H1 (cell line): ENCODE data around the gene PTPRD. TPM values are rescaled to one million over a fixed set of nuclear protein-coding genes. Genes with fewer than 3 reads are reported as not detected.

Source experiments
- CTCF ChIA-PET: fragments of 300-600 bp; sonication (Branson Sonifier 250); formaldehyde crosslinking; loops from one replicate; lab custom pipeline; 2021; ENCODE audit not compliant: partially characterized antibody; lab: Charles Lee
- POLR2A ChIA-PET: fragments of 300-600 bp; sonication (Branson Sonifier 250); formaldehyde crosslinking; loops from one replicate; lab custom pipeline; 2021; ENCODE audit warnings: inconsistent platforms; ENCODE audit not compliant: partially characterized antibody; lab: Charles Lee
- DNase-seq, 2 experiments: peaks; one replicate each; pipeline versions ENCODE4 v3.0.0 to v3.0.0-alpha.2; 2010 to 2022; ENCODE audit warnings: low spot score in 2 of 2, low read depth in 1 of 2, mixed read lengths in 1 of 2
- FAIRE-seq: peaks from 2 replicates; lab custom pipeline; 2011; peaks lifted over from hg19 to GRCh38; lab: Jason Lieb, UNC
- H2AFZ ChIP-seq: 2 replicates; pipeline ENCODE4 v1.8.1; 2012; ENCODE audit warnings: low read length, inconsistent platforms
- H2AK5ac ChIP-seq: 2 replicates; pipeline ENCODE4 v1.6.1; 2013; ENCODE audit warnings: low read depth, low read length
- H2BK120ac ChIP-seq: replicated peaks from 2 replicates; pipeline ENCODE3; 2013; ENCODE audit warnings: low read depth, low read length, inconsistent platforms
- H2BK12ac ChIP-seq: 2 replicates; pipeline ENCODE4 v1.6.1; 2013; ENCODE audit warnings: low read depth, low read length
- H2BK15ac ChIP-seq: 2 replicates; pipeline ENCODE4 v1.6.1; 2013; ENCODE audit warnings: low read length
- H2BK20ac ChIP-seq: 2 replicates; pipeline ENCODE4 v1.6.1; 2013; ENCODE audit warnings: low read length
- H2BK5ac ChIP-seq: 2 replicates; pipeline ENCODE4 v1.6.1; 2013; ENCODE audit warnings: low read depth, low read length
- H3K14ac ChIP-seq: 2 replicates; pipeline ENCODE4 v1.6.1; 2013; ENCODE audit warnings: inconsistent platforms; ENCODE audit not compliant: insufficient read length
- H3K18ac ChIP-seq: 2 replicates; pipeline ENCODE4 v1.6.1; 2013; ENCODE audit warnings: low read length; ENCODE audit errors: extremely low read depth
- H3K23ac ChIP-seq: 2 replicates; pipeline ENCODE4 v1.6.1; 2013; ENCODE audit warnings: inconsistent platforms; ENCODE audit not compliant: insufficient read length
- H3K23me2 ChIP-seq: 2 replicates; pipeline ENCODE4 v1.6.1; 2013; ENCODE audit warnings: low read depth, low read length
- H3K27ac ChIP-seq: 2 replicates; pipeline ENCODE4 v1.6.1; 2011; ENCODE audit warnings: low read depth, low read length, inconsistent platforms
- H3K27me3 ChIP-seq, 4 experiments: replicated peaks in 1 of 4; 1 replicate in 1 of 4; 2 replicates in 3 of 4; pipeline versions ENCODE4 v1.6.1 to v1.8.1; 2011 to 2013; ENCODE audit warnings: low read length in 3 of 4, mild to moderate bottlenecking in 3 of 4, inconsistent platforms in 2 of 4, mixed read lengths in 2 of 4, moderate library complexity in 1 of 4; ENCODE audit not compliant: control insufficient read depth in 3 of 4, insufficient read depth in 3 of 4; ENCODE audit errors: extremely low read depth in 1 of 4
- H3K36me3 ChIP-seq, 4 experiments: 2 replicates each; pipeline versions ENCODE4 v1.6.1 to v1.8.1; 2011 to 2013; ENCODE audit warnings: mild to moderate bottlenecking in 4 of 4, low read length in 3 of 4, moderate library complexity in 2 of 4, control low read depth in 1 of 4, inconsistent platforms in 1 of 4; ENCODE audit not compliant: insufficient read depth in 4 of 4, control insufficient read depth in 2 of 4
- H3K4ac ChIP-seq: replicated peaks from 2 replicates; pipeline ENCODE3; 2013; ENCODE audit warnings: low read length, low read depth, mixed read lengths, inconsistent platforms; ENCODE audit not compliant: insufficient read length
- H3K4me1 ChIP-seq, 4 experiments: replicated peaks in 1 of 4; 1 replicate in 1 of 4; 2 replicates in 3 of 4; pipeline versions ENCODE4 v1.6.1 to v1.8.1; 2011 to 2013; ENCODE audit warnings: low read length in 3 of 4, inconsistent platforms in 2 of 4, mixed read lengths in 1 of 4; ENCODE audit not compliant: insufficient read depth in 4 of 4, control insufficient read depth in 3 of 4
- H3K4me2 ChIP-seq, 2 experiments: 2 replicates each; pipeline versions ENCODE4 v1.6.1 to v1.8.1; 2011 to 2013; ENCODE audit warnings: low read depth in 2 of 2, low read length in 2 of 2, control low read depth in 1 of 2, inconsistent platforms in 1 of 2, mild to moderate bottlenecking in 1 of 2; ENCODE audit not compliant: insufficient read depth in 1 of 2
- H3K4me3 ChIP-seq, 4 experiments: fragments of 200-600, 300-600 bp in 1 of 4; sonication (generic), shearing (Covaris generic), sonication (Bioruptor Twin) in 1 of 4; 2 replicates each; pipeline versions ENCODE4 v1.5.1 to v1.8.1; 2011 to 2016; ENCODE audit warnings: low read length in 4 of 4, low read depth in 3 of 4, control low read depth in 2 of 4, inconsistent platforms in 2 of 4, mild to moderate bottlenecking in 2 of 4, mixed read lengths in 1 of 4, moderate library complexity in 1 of 4; ENCODE audit not compliant: insufficient read depth in 2 of 4; ENCODE audit errors: extremely low read depth in 1 of 4
- H3K56ac ChIP-seq: replicated peaks from 2 replicates; pipeline ENCODE3; 2013; ENCODE audit warnings: low read depth, mild to moderate bottlenecking, mixed read lengths, low read length, inconsistent platforms; ENCODE audit not compliant: insufficient read length
- H3K79me1 ChIP-seq: 2 replicates; pipeline ENCODE4 v1.6.1; 2013; ENCODE audit warnings: low read depth, low read length, control low read depth
- H3K79me2 ChIP-seq, 2 experiments: 2 replicates each; pipeline versions ENCODE4 v1.6.1 to v1.8.1; 2012 to 2013; ENCODE audit warnings: low read length in 2 of 2, mild to moderate bottlenecking in 2 of 2, inconsistent platforms in 1 of 2; ENCODE audit not compliant: insufficient read depth in 2 of 2, control insufficient read depth in 1 of 2
- H3K9ac ChIP-seq, 4 experiments: replicated peaks in 1 of 4; 1 replicate in 1 of 4; 2 replicates in 3 of 4; pipeline versions ENCODE4 v1.6.1 to v1.8.1; 2011 to 2013; ENCODE audit warnings: low read depth in 3 of 4, low read length in 3 of 4, control low read depth in 2 of 4, mild to moderate bottlenecking in 2 of 4, moderate library complexity in 2 of 4, inconsistent platforms in 1 of 4; ENCODE audit errors: extremely low read depth in 1 of 4
- H3K9me3 ChIP-seq, 2 experiments: 2 replicates each; pipeline versions ENCODE4 v1.6.1 to v1.8.1; 2012 to 2013; ENCODE audit warnings: mild to moderate bottlenecking in 2 of 2, moderate library complexity in 2 of 2, control low read depth in 1 of 2, inconsistent platforms in 1 of 2, low read depth in 1 of 2, low read length in 1 of 2, mixed read lengths in 1 of 2; ENCODE audit not compliant: insufficient read depth in 2 of 2
- H4K20me1 ChIP-seq, 2 experiments: replicated peaks in 1 of 2; 2 replicates each; pipeline versions ENCODE3 to v1.8.1; 2011 to 2013; ENCODE audit warnings: inconsistent platforms in 2 of 2, low read length in 2 of 2, mild to moderate bottlenecking in 1 of 2; ENCODE audit not compliant: insufficient read depth in 2 of 2, control insufficient read depth in 1 of 2
- H4K5ac ChIP-seq: 2 replicates; pipeline ENCODE4 v1.6.1; 2013; ENCODE audit warnings: low read length, low read depth, mixed read lengths, inconsistent platforms; ENCODE audit not compliant: insufficient read length
- H4K8ac ChIP-seq: 2 replicates; pipeline ENCODE4 v1.8.0; 2013; ENCODE audit warnings: mild to moderate bottlenecking, moderate library complexity, low read length, inconsistent platforms; ENCODE audit not compliant: insufficient read depth; ENCODE audit errors: extremely low read depth
- H4K91ac ChIP-seq: replicated peaks from 2 replicates; pipeline ENCODE3; 2013; ENCODE audit warnings: low read length, mixed read lengths, inconsistent platforms; ENCODE audit not compliant: insufficient read length
- BCL11A ChIP-seq, 2 experiments: IDR thresholded peaks; one replicate each; pipeline ENCODE4 v1.6.1; 2011; ENCODE audit warnings: low read depth in 2 of 2, low read length in 2 of 2, mild to moderate bottlenecking in 2 of 2
- CBX5 ChIP-seq: fragments of 300-800, 300-1000 bp; sonication (generic); IDR thresholded peaks from 2 replicates; pipeline ENCODE4 v1.7.1; 2016; ENCODE audit warnings: antibody characterized with exemption, low read length, low read depth
- CEBPB ChIP-seq: IDR thresholded peaks from 2 replicates; pipeline ENCODE4 v1.6.1; 2012; ENCODE audit warnings: low read depth, low read length
- JUN ChIP-seq: IDR thresholded peaks from 2 replicates; pipeline ENCODE4 v1.6.1; 2011; ENCODE audit warnings: low read depth, mild to moderate bottlenecking, improper control_type of control experiment, low read length
- PHF8 ChIP-seq: fragments of 200-600 bp; sonication (generic); conservative IDR thresholded peaks from 2 replicates; pipeline ENCODE4 v1.7.1; 2012; ENCODE audit warnings: low read depth, mild to moderate bottlenecking, inconsistent platforms, low read length, moderate library complexity
- POU5F1 ChIP-seq: IDR thresholded peaks from 2 replicates; pipeline ENCODE4 v1.6.1; 2011; ENCODE audit warnings: low read depth, mild to moderate bottlenecking, low read length, moderate library complexity
- SP1 ChIP-seq: IDR thresholded peaks from 2 replicates; pipeline ENCODE4 v1.6.1; 2011; ENCODE audit warnings: low read depth, low read length
- SUZ12 ChIP-seq: fragments of 200-600 bp; sonication (generic); IDR thresholded peaks from 2 replicates; pipeline ENCODE4 v1.6.1; 2012; ENCODE audit warnings: mild to moderate bottlenecking, inconsistent platforms, low read length, moderate library complexity, mixed read lengths
- ZNF274 ChIP-seq: IDR thresholded peaks from 2 replicates; pipeline ENCODE4 v1.7.0; 2012; ENCODE audit warnings: low read length, borderline replicate concordance; ENCODE audit errors: extremely low read depth
- WGBS, 2 experiments: shearing (Covaris generic) in 1 of 2; methylation state at CpG; one replicate each; pipeline versions ENCODE4 v1.1.6 to v1.1.7; 2013 to 2015; ENCODE audit warnings: low lambda C conversion rate in 2 of 2, mixed read lengths in 2 of 2, inconsistent platforms in 1 of 2, low coverage in 1 of 2, missing lambda C conversion rate in 1 of 2; ENCODE audit not compliant: insufficient replicate concordance in 2 of 2, insufficient coverage in 1 of 2, insufficient read length in 1 of 2; ENCODE audit errors: extremely low coverage in 1 of 2, missing lambda C conversion rate in 1 of 2; 5-methylcytosine and 5-hydroxymethylcytosine counted together
- polyA plus RNA-seq, 7 experiments: library from polyadenylated mRNA; depleted of rRNA in 3 of 7; stranded (reverse) in 5 of 7; unstranded in 2 of 7; fragments of >200 nt in 5 of 7; fragments of 200-250 nt in 2 of 7; gene quantifications; 1 replicate in 5 of 7; 2 replicates in 1 of 7; 4 replicates in 1 of 7; pipeline versions ENCODE4 v1.2.1 to v1.2.3, GENCODE V29; 2011 to 2013; ENCODE audit warnings: missing spikeins in 2 of 7, mixed read lengths in 2 of 7
- total RNA-seq: library from RNA; stranded (reverse); fragmentation: NEBNext Ultra II Directional; extraction: Animal tissue kit (Norgen Biotek cat#: 25700); gene quantifications from 2 replicates; pipeline ENCODE4 v1.2.1, GENCODE V29; 2021
- TF ChIP-seq, protein P1 (sequence below), 3 experiments: IDR thresholded peaks; 1 replicate in 2 of 3; 2 replicates in 1 of 3; pipeline versions ENCODE4 v1.5.1 to v1.6.1; 2011; ENCODE audit warnings: low read length in 3 of 3, mild to moderate bottlenecking in 3 of 3, inconsistent platforms in 2 of 3, low read depth in 1 of 3, moderate library complexity in 1 of 3; ENCODE audit not compliant: insufficient read depth in 1 of 3; ENCODE audit errors: control extremely low read depth in 1 of 3
- TF ChIP-seq, protein P2 (sequence below): IDR thresholded peaks from 2 replicates; pipeline ENCODE4 v1.6.1; 2012; ENCODE audit warnings: inconsistent platforms

The PTPRD gene
- total and polyA plus RNA-seq, 2 of the 8 experiments (the other 6 are each of a cell fraction or from before 2014, with no cell fraction given), result 17.2 to 77.0 TPM

DNA sequence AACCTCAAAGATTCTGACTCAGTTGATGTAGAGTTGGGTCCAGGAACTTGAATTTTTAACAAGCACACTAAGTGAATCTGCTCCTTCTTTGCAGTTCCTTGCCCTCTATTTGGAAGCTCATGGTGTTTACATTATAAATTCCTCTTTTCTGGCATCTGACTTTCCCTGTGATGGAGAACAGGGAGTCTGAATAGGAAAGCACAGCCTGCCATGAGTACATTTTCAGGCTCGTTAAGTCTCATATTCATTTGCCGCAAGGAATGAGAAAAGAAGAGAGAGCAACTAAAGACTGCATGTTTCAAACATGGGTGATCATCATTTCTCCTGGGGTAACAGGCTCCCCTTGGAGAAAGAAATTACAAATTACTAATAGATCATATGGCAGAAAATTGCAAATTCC is 2345.2 kb downstream of the PTPRD start:
- no peak overlapping the region for H2BK20ac ChIP-seq
- no peaks in the 10 kb centered on the region for H3K79me2 ChIP-seq
- H3K79me1 ChIP-seq, result no peaks in the 10 kb centered on the region
- H3K4me3 ChIP-seq, result no peak overlapping the region
- H4K8ac ChIP-seq, result no peak overlapping the region
- no peaks in the 10 kb centered on the region for H3K9me3 ChIP-seq
- H4K91ac ChIP-seq, result no peak overlapping the region
- no peak overlapping the region for H3K18ac ChIP-seq
- POLR2A ChIA-PET, result no interaction called here
- H3K27ac ChIP-seq, result no peak overlapping the region
- H4K20me1 ChIP-seq, result no peaks in the 10 kb centered on the region
- no peaks in the 10 kb centered on the region for H3K36me3 ChIP-seq
- no peak overlapping the region for H2BK12ac ChIP-seq
- H2BK120ac ChIP-seq, result no peak overlapping the region
- no peaks in the 10 kb centered on the region for H3K23me2 ChIP-seq
- no peak overlapping the region for H3K56ac ChIP-seq
- CTCF ChIA-PET, result interaction anchor here (0.7 kb wide), 1 partner anchor 115 kb away, joined by 3 read pairs; no protein-coding TSS in a partner anchor
- no peak overlapping the region for H3K9ac ChIP-seq
- H3K14ac ChIP-seq, result no peak overlapping the region
- no peak overlapping the region for H3K4ac ChIP-seq
- H2BK15ac ChIP-seq, result no peak overlapping the region
- H3K27me3 ChIP-seq, result no peaks in the 10 kb centered on the region
- no peak overlapping the region for H2AK5ac ChIP-seq
- peaks cover 0 to 5% (median 2%) of the 10 kb centered on the region in 4 experiments; a peak in 3 of 7 replicates for H3K4me1 ChIP-seq
- no peak overlapping the region for H2BK5ac ChIP-seq
- 93% methylated on average over 2 of the region's 2 CpGs; no CpG with 5 or more reads in 1 of the 2 experiments for WGBS, 2 experiments
- DNase-seq (no peak), FAIRE-seq (no peak)
- no peak overlapping the region for H3K4me2 ChIP-seq
- no peak overlapping the region for H4K5ac ChIP-seq
- no peak overlapping the region for H3K23ac ChIP-seq
- no peak overlapping the region for H2AFZ ChIP-seq
- TF ChIP-seq SUZ12 (no peak), ZNF274 (no peak), JUN (no peak), POU5F1 (no peak), BCL11A (IDR thresholded peaks at IDR 0.05; ENCODE audit: low read depth in 2 of 2, low read length in 2 of 2) (no peak), PHF8 (no peak), CEBPB (no peak), CBX5 (no peak), SP1 (no peak)
- TF ChIP-seq, protein P1, sequence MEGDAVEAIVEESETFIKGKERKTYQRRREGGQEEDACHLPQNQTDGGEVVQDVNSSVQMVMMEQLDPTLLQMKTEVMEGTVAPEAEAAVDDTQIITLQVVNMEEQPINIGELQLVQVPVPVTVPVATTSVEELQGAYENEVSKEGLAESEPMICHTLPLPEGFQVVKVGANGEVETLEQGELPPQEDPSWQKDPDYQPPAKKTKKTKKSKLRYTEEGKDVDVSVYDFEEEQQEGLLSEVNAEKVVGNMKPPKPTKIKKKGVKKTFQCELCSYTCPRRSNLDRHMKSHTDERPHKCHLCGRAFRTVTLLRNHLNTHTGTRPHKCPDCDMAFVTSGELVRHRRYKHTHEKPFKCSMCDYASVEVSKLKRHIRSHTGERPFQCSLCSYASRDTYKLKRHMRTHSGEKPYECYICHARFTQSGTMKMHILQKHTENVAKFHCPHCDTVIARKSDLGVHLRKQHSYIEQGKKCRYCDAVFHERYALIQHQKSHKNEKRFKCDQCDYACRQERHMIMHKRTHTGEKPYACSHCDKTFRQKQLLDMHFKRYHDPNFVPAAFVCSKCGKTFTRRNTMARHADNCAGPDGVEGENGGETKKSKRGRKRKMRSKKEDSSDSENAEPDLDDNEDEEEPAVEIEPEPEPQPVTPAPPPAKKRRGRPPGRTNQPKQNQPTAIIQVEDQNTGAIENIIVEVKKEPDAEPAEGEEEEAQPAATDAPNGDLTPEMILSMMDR (IDR thresholded peaks at IDR 0.05; ENCODE audit: control extremely low read depth in 1 of 3, insufficient read depth in 1 of 3, low read depth in 1 of 3, low read length in 3 of 3), result no peak
- TF ChIP-seq, protein P2, sequence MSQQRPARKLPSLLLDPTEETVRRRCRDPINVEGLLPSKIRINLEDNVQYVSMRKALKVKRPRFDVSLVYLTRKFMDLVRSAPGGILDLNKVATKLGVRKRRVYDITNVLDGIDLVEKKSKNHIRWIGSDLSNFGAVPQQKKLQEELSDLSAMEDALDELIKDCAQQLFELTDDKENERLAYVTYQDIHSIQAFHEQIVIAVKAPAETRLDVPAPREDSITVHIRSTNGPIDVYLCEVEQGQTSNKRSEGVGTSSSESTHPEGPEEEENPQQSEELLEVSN, result no peak
